DMS153 treated with DMSO at 0.1 percent for 48 hours (cell line): Measurements from ENCODE around the gene GRIA3.

Source experiments
- DNase-seq: peaks from one replicate; lab custom pipeline; 2025; ENCODE audit not compliant: unreplicated experiment; lab: John Stamatoyannopoulos, UW

Gene GRIA3

GRCh38 chrX:123193101-123193500 lies 9.0 kb downstream of the GRIA3 start:
- no peak for DNase-seq

GRCh38 chrX:123199338-123199737 lies 15.3 kb downstream of the GRIA3 start:
- DNase-seq: no peak

- DNase-seq: no peak
Measured at GRCh38 chrX:123201720-123202119, 17.6 kb downstream of the GRIA3 start.

- no peak for DNase-seq
Measured at GRCh38 chrX:123202523-123202922, 18.4 kb downstream of the GRIA3 start.

GRCh38 chrX:123203772-123204171 lies 19.7 kb downstream of the GRIA3 start:
- DNase-seq: no peak

GRCh38 chrX:123206176-123206575 lies 22.1 kb downstream of the GRIA3 start:
- no peak for DNase-seq

- DNase-seq: no peak
Measured at GRCh38 chrX:123210252-123210651, 26.2 kb downstream of the GRIA3 start.

GRCh38 chrX:123215397-123216089 lies 31.5 kb downstream of the GRIA3 start:
- no peak for DNase-seq

GRCh38 chrX:123217077-123217476 lies 33.0 kb downstream of the GRIA3 start:
- DNase-seq: no peak

GRCh38 chrX:123217728-123218127 lies 33.6 kb downstream of the GRIA3 start:
- no peak for DNase-seq

GRCh38 chrX:123219916-123220315 lies 35.8 kb downstream of the GRIA3 start:
- no peak for DNase-seq

- DNase-seq: no peak
Measured at GRCh38 chrX:123222920-123223319, 38.8 kb downstream of the GRIA3 start.

- DNase-seq: no peak
Measured at GRCh38 chrX:123223409-123223808, 39.3 kb downstream of the GRIA3 start.

- DNase-seq: no peak
Measured at GRCh38 chrX:123223859-123224258, 39.8 kb downstream of the GRIA3 start.

- no peak for DNase-seq
Measured at GRCh38 chrX:123230798-123231197, 46.7 kb downstream of the GRIA3 start.

- no peak for DNase-seq
Measured at GRCh38 chrX:123236859-123237258, 52.8 kb downstream of the GRIA3 start.

GRCh38 chrX:123237271-123237670 lies 53.2 kb downstream of the GRIA3 start:
- no peak for DNase-seq

GRCh38 chrX:123254457-123254856 lies 70.4 kb downstream of the GRIA3 start:
- DNase-seq: no peak

GRCh38 chrX:123256378-123256777 lies 72.3 kb downstream of the GRIA3 start:
- DNase-seq: no peak

- DNase-seq: no peak
Measured at GRCh38 chrX:123260920-123261418, 76.9 kb downstream of the GRIA3 start.

GRCh38 chrX:123263270-123263669 lies 79.2 kb downstream of the GRIA3 start:
- no peak for DNase-seq

- no peak for DNase-seq
Measured at GRCh38 chrX:123263747-123264146, 79.7 kb downstream of the GRIA3 start.

GRCh38 chrX:123267220-123267619 lies 83.1 kb downstream of the GRIA3 start:
- no peak for DNase-seq
